Measurements from ENCODE around the gene CILP.

GRCh38 chr15:65246026-65246714 lies 34.9 kb upstream of the CILP start:
- TF ChIP-seq FOXA1 (IDR thresholded peaks at IDR 0.05) (no peak), TARDBP (IDR thresholded peaks at IDR 0.05) (no peak), ARNT (IDR thresholded peaks at IDR 0.05) (no peak), ZNF384 (IDR thresholded peaks at IDR 0.05) (no peak), BHLHE40 (IDR thresholded peaks at IDR 0.05; ENCODE audit: borderline replicate concordance) (no peak), CTBP1 (IDR thresholded peaks at IDR 0.05; ENCODE audit: borderline replicate concordance) (no peak)

Data from HEK293T (cell line).